ENCODE measurements around the gene UBE4B. TPM values are rescaled to one million over a fixed set of nuclear protein-coding genes. Genes with fewer than 3 reads are reported as not detected.
A peak's percentile ranks its signal among the peaks of the same experiment; 100 is the strongest.

Gene UBE4B
- total and polyA plus RNA-seq, 2 of the 13 experiments (the other 11 are each of a cell fraction or from before 2014, with no cell fraction given): 15.2 to 24.8 TPM

DNA sequence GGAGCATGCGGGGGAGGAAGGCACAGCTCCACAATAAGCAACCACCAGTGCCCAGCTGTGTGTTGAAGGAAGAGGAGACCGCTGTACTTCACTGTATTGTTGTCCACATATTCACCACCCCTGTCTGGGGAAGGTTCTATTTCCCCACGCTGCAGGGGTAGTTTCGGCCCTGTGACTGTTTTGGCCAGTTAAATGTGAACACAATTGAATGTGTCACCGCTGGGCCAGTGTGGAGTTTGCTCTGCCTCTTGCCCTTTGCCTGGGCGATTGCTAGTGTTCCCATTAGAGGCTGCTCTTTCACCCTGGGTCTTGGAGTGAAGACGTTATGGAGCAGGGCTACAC is 32.6 kb downstream of the UBE4B start (continued):
- TF ChIP-seq HNRNPLL (IDR thresholded peaks at IDR 0.05; ENCODE audit: low read depth, low read length, poor library complexity, severe bottlenecking) (no peak), ISX (CRISPR knock-in tag; conservative IDR thresholded peaks at IDR 0.05) (no peak), TMF1 (CRISPR knock-in tag; IDR thresholded peaks at IDR 0.05; ENCODE audit: low read depth) (no peak), SMC3 (IDR thresholded peaks at IDR 0.05; ENCODE audit: low read length) (peak; percentile 9; the same call in 1 of the 2 replicates), LCORL (IDR thresholded peaks at IDR 0.05) (no peak), LCORL (CRISPR knock-in tag; IDR thresholded peaks at IDR 0.05) (peak; percentile 72), KDM3A (CRISPR knock-in tag; IDR thresholded peaks at IDR 0.05; ENCODE audit: low read depth) (no peak), PAF1 (CRISPR knock-in tag; IDR thresholded peaks at IDR 0.05) (no peak), ZNF652 (CRISPR knock-in tag; IDR thresholded peaks at IDR 0.05; ENCODE audit: borderline replicate concordance, low read depth) (no peak), BHLHE40 (IDR thresholded peaks at IDR 0.05; ENCODE audit: low read length) (0 out of 2 replicates have a peak, but pooled peaks have one; percentile 12)

DNA sequence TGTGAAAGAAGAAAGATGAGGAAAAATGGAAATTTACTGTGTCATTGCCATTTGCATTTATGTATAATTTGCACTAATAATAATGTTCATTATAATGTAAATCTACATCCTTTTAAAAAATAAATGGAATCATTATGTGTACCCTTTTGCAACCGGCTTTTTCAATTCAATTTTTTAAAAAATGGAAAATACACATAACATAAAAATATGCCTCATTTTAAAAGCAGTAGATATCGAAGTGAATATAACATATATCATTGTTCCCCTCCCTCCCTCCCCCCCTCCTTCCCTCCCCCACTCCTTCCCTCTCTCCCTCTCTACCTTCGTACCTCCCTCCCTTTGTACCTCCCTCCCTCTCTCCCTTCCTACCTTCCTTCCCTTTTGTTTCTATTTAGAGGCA is 33.0 kb downstream of the UBE4B start:
- Histone ChIP-seq H3K4me2 (ENCODE audit: low read depth, low read length) (peak overlapping the region; percentile 70), H3K4me1 (ENCODE audit: insufficient read depth, low read length) (peaks cover 25% of the 10 kb centered on the region), H2AFZ (ENCODE audit: low read length) (no peak overlapping the region), H3K27me3 (ENCODE audit: control insufficient read depth in 1 of 2, insufficient read depth in 2 of 2, low read length in 2 of 2) (no peaks in the 10 kb centered on the region), H3K79me2 (ENCODE audit: insufficient read depth, low read length) (peaks cover 17% of the 10 kb centered on the region), H3K36me3 (replicated peaks in 1 of 2; ENCODE audit: control insufficient read depth in 1 of 2, insufficient read depth in 2 of 2, low read length in 2 of 2) (no peaks in the 10 kb centered on the region), H3K27ac (ENCODE audit: extremely low read length, insufficient read depth, low read length) (peak overlapping the region; percentile 66), H3K9me3 (ENCODE audit: low read length) (no peaks in the 10 kb centered on the region), H3K9ac (ENCODE audit: insufficient read depth, low read depth, low read length) (no peak overlapping the region), H4K20me1 (ENCODE audit: insufficient read depth, low read length) (no peaks in the 10 kb centered on the region), H3K4me3 (replicated peaks in 1 of 3; ENCODE audit: insufficient read depth in 1 of 3, low read depth in 2 of 3, low read length in 3 of 3) (no peak overlapping the region)
- CTCF ChIA-PET (ENCODE audit: low intra/inter-chr PET ratio, low total read pairs): no interaction called here
- BruUV-seq (replicated peaks): no TSS peak
- POLR2A ChIA-PET: no interaction called here
- intact Hi-C loops (cut with micrococcal nuclease; ENCODE audit: unreplicated experiment) (no loop called here), in situ Hi-C loops (cut with HindIII; ENCODE audit: extremely low pct_ligation_motif_present, low pct_unique_long_range_greater_than_20kb) (no loop called here)
- TF ChIP-seq, protein P1, sequence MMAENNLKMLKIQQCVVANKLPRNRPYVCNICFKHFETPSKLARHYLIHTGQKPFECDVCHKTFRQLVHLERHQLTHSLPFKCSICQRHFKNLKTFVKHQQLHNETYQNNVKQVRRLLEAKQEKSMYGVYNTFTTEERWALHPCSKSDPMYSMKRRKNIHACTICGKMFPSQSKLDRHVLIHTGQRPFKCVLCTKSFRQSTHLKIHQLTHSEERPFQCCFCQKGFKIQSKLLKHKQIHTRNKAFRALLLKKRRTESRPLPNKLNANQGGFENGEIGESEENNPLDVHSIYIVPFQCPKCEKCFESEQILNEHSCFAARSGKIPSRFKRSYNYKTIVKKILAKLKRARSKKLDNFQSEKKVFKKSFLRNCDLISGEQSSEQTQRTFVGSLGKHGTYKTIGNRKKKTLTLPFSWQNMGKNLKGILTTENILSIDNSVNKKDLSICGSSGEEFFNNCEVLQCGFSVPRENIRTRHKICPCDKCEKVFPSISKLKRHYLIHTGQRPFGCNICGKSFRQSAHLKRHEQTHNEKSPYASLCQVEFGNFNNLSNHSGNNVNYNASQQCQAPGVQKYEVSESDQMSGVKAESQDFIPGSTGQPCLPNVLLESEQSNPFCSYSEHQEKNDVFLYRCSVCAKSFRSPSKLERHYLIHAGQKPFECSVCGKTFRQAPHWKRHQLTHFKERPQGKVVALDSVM (CRISPR knock-in tag; IDR thresholded peaks at IDR 0.05): no peak
- no peak for TF ChIP-seq HHEX (CRISPR knock-in tag; IDR thresholded peaks at IDR 0.05)
- TF ChIP-seq ZNF12 (CRISPR knock-in tag; IDR thresholded peaks at IDR 0.05): no peak
- TF ChIP-seq KDM1A (CRISPR knock-in tag; IDR thresholded peaks at IDR 0.05): no peak
- no peak for TF ChIP-seq ZNF460 (CRISPR knock-in tag; IDR thresholded peaks at IDR 0.05; ENCODE audit: borderline replicate concordance)
- no peak for TF ChIP-seq NONO (IDR thresholded peaks at IDR 0.05)
- no peak for TF ChIP-seq NONO (CRISPR knock-in tag; conservative IDR thresholded peaks at IDR 0.05)
- 0 out of 2 replicates have a peak, but pooled peaks have one; percentile 82 for TF ChIP-seq PCBP1 (IDR thresholded peaks at IDR 0.05; ENCODE audit: borderline replicate concordance, low read depth, low read length)
- TF ChIP-seq FOXO1 (CRISPR knock-in tag; IDR thresholded peaks at IDR 0.05): no peak
- no peak for TF ChIP-seq ZNF629 (CRISPR knock-in tag; conservative IDR thresholded peaks at IDR 0.05)
- TF ChIP-seq CHD2 (IDR thresholded peaks at IDR 0.05; ENCODE audit: low read depth, low read length): no peak
- no peak for TF ChIP-seq RARA (CRISPR knock-in tag; IDR thresholded peaks at IDR 0.05)
- TF ChIP-seq HNRNPK (IDR thresholded peaks at IDR 0.05; ENCODE audit: low read depth, low read length, poor library complexity, severe bottlenecking): peak; percentile 99
- no peak for TF ChIP-seq KAT8 (CRISPR knock-in tag; IDR thresholded peaks at IDR 0.05)
- TF ChIP-seq ZSCAN30 (CRISPR knock-in tag; IDR thresholded peaks at IDR 0.05): no peak
- no peak for TF ChIP-seq BRD4 (CRISPR knock-in tag; IDR thresholded peaks at IDR 0.05)
- no peak for TF ChIP-seq SIX1 (CRISPR knock-in tag; IDR thresholded peaks at IDR 0.05; ENCODE audit: borderline replicate concordance)
- TF ChIP-seq, protein P2, sequence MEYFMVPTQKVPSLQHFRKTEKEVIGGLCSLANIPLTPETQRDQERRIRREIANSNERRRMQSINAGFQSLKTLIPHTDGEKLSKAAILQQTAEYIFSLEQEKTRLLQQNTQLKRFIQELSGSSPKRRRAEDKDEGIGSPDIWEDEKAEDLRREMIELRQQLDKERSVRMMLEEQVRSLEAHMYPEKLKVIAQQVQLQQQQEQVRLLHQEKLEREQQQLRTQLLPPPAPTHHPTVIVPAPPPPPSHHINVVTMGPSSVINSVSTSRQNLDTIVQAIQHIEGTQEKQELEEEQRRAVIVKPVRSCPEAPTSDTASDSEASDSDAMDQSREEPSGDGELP (IDR thresholded peaks at IDR 0.05; ENCODE audit: borderline replicate concordance, low read depth): no peak
- WGBS (ENCODE audit: low lambda C conversion rate): 93% methylated on average over 3 of the region's 3 CpGs
- FAIRE-seq (no peak), DNase-seq (ENCODE audit: low spot score) (no peak), ATAC-seq (no peak)

Measured in HepG2 (cell line).